ENCODE measurements around the gene TMCO4. TPM values are rescaled to one million over a fixed set of nuclear protein-coding genes. Genes with fewer than 3 reads are reported as not detected.

TMCO4 gene
- total and polyA plus RNA-seq, 2 donors (not counting 1 experiment from before 2014, with no cell fraction given): 12.5 to 24.3 TPM

DNA sequence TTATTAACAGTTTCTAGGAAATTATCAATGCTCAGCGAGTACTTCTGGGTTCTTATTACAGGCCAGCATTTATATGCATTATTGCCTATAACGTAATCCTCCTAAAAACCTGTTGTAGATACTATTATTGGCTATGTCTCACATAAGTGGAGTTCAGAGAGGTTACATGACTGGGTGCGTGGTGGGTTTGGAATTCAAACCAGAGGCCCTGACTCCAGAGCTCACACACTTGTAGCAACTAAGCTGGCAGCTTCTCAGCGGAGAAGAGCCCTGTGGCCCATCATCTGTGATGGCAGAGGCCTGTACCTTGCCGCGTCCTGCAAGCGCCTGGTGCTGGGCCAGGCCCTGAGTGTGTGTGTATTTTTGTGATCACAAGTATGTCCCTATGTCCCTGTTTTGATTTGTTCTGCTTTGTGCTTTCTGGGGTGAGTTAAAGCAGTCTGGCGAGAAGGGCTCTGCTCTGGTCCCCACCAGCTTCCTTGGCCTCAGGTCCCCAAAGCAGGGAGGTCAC is 68.3 kb downstream of the TMCO4 start:
- Histone ChIP-seq H3K9ac (ENCODE audit: insufficient read depth, low read length) (no peak overlapping the region), H3K79me2 (ENCODE audit: control insufficient read depth, insufficient read depth, low read length) (no peaks in the 10 kb centered on the region), H3K36me3 (ENCODE audit: control insufficient read depth, insufficient read depth, low read length) (no peaks in the 10 kb centered on the region), H3K4me3 (replicated peaks in 1 of 4; ENCODE audit: control extremely low read depth in 1 of 4, insufficient read depth in 1 of 4, low read depth in 3 of 4, low read length in 4 of 4) (no peak overlapping the region), H3K4me2 (ENCODE audit: extremely low read depth, insufficient read depth, low read length) (no peak overlapping the region), H4K20me1 (ENCODE audit: control insufficient read depth, extremely low read depth, insufficient read depth, low read length) (no peaks in the 10 kb centered on the region), H3K4me1 (ENCODE audit: control insufficient read depth, extremely low read depth, insufficient read depth, low read length) (peaks cover 15% of the 10 kb centered on the region), H3K27ac (ENCODE audit: insufficient read depth, low read length) (no peak overlapping the region), H2AFZ (ENCODE audit: low read length) (no peak overlapping the region), H3K27me3 (ENCODE audit: control insufficient read depth, insufficient read depth, low read length) (no peaks in the 10 kb centered on the region), H3K9me3 (ENCODE audit: control insufficient read depth, insufficient read depth, low read depth, low read length) (no peaks in the 10 kb centered on the region)
- no peak for DNase-seq (ENCODE audit: low read depth in 2 of 2)
- TF ChIP-seq CTCF (conservative IDR thresholded peaks at IDR 0.05 in 1 of 2, IDR thresholded peaks at IDR 0.05 in 1 of 2; ENCODE audit: low read depth in 1 of 2, low read length in 2 of 2) (no peak), EZH2 (IDR thresholded peaks at IDR 0.05; ENCODE audit: low read length, missing control alignments) (no peak)

DNA sequence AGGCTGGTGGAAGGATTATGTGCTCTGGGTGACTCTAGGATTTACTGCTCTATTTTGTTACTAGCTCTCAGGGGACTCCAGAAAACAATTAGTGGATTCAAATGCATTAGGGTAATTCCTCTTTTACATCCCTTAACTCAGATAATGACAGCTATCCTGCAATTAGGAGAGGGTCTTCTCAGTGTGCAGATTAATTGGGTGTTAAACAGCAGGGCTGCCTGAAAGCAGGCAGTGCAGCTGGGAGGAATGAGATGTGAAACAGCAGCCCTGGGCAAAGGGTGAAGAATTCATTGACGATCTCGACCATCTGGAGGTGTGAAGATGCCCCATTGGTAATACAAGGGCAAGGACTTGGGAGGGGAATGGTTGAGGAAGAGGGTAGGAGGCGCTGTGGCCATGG is 68.9 kb downstream of the TMCO4 start:
- no peak for TF ChIP-seq EZH2 (IDR thresholded peaks at IDR 0.05; ENCODE audit: low read length, missing control alignments)
- no peak for TF ChIP-seq CTCF (conservative IDR thresholded peaks at IDR 0.05 in 1 of 2, IDR thresholded peaks at IDR 0.05 in 1 of 2; ENCODE audit: low read depth in 1 of 2, low read length in 2 of 2)
- Histone ChIP-seq H2AFZ (ENCODE audit: low read length) (no peak overlapping the region), H3K36me3 (ENCODE audit: control insufficient read depth, insufficient read depth, low read length) (no peaks in the 10 kb centered on the region), H3K4me1 (ENCODE audit: control insufficient read depth, extremely low read depth, insufficient read depth, low read length) (peaks cover 12% of the 10 kb centered on the region), H3K79me2 (ENCODE audit: control insufficient read depth, insufficient read depth, low read length) (no peaks in the 10 kb centered on the region), H4K20me1 (ENCODE audit: control insufficient read depth, extremely low read depth, insufficient read depth, low read length) (no peaks in the 10 kb centered on the region), H3K27ac (ENCODE audit: insufficient read depth, low read length) (no peak overlapping the region), H3K27me3 (ENCODE audit: control insufficient read depth, insufficient read depth, low read length) (no peaks in the 10 kb centered on the region), H3K4me3 (replicated peaks in 1 of 4; ENCODE audit: control extremely low read depth in 1 of 4, insufficient read depth in 1 of 4, low read depth in 3 of 4, low read length in 4 of 4) (no peak overlapping the region), H3K9ac (ENCODE audit: insufficient read depth, low read length) (no peak overlapping the region), H3K9me3 (ENCODE audit: control insufficient read depth, insufficient read depth, low read depth, low read length) (no peaks in the 10 kb centered on the region), H3K4me2 (ENCODE audit: extremely low read depth, insufficient read depth, low read length) (no peak overlapping the region)
- DNase-seq (ENCODE audit: low read depth in 2 of 2): no peak

- Histone ChIP-seq H3K4me1 (ENCODE audit: control insufficient read depth, extremely low read depth, insufficient read depth, low read length) (peaks cover 8% of the 10 kb centered on the region), H2AFZ (ENCODE audit: low read length) (no peak overlapping the region), H3K27ac (ENCODE audit: insufficient read depth, low read length) (no peak overlapping the region), H3K27me3 (ENCODE audit: control insufficient read depth, insufficient read depth, low read length) (no peaks in the 10 kb centered on the region), H3K4me3 (replicated peaks in 1 of 4; ENCODE audit: control extremely low read depth in 1 of 4, insufficient read depth in 1 of 4, low read depth in 3 of 4, low read length in 4 of 4) (no peak overlapping the region), H3K36me3 (ENCODE audit: control insufficient read depth, insufficient read depth, low read length) (no peaks in the 10 kb centered on the region), H3K9ac (ENCODE audit: insufficient read depth, low read length) (no peak overlapping the region), H3K4me2 (ENCODE audit: extremely low read depth, insufficient read depth, low read length) (no peak overlapping the region), H4K20me1 (ENCODE audit: control insufficient read depth, extremely low read depth, insufficient read depth, low read length) (no peaks in the 10 kb centered on the region), H3K79me2 (ENCODE audit: control insufficient read depth, insufficient read depth, low read length) (no peaks in the 10 kb centered on the region), H3K9me3 (ENCODE audit: control insufficient read depth, insufficient read depth, low read depth, low read length) (no peaks in the 10 kb centered on the region)
- DNase-seq (ENCODE audit: low read depth in 2 of 2): no peak
- TF ChIP-seq CTCF (conservative IDR thresholded peaks at IDR 0.05 in 1 of 2, IDR thresholded peaks at IDR 0.05 in 1 of 2; ENCODE audit: low read depth in 1 of 2, low read length in 2 of 2): no peak
- TF ChIP-seq EZH2 (IDR thresholded peaks at IDR 0.05; ENCODE audit: low read length, missing control alignments): no peak
These were observed 69.5 kb downstream of the TMCO4 start for GRCh38 chr1:19730232-19730631.

All from fibroblast of lung (primary cell).